Mesothelial cell of epicardium (in vitro differentiated cells): ENCODE data around the gene NDST3. TPM values are rescaled to one million over a fixed set of nuclear protein-coding genes. Genes with fewer than 3 reads are reported as not detected.
A peak's percentile ranks its signal among the peaks of the same experiment; 100 is the strongest.

ENCODE experiments used
- DNase-seq, 2 experiments: peaks; one replicate each; pipeline ENCODE4 v3.0.0; 2021; ENCODE audit warnings: low spot score in 2 of 2; ENCODE audit not compliant: unreplicated experiment in 2 of 2
- H3K27ac Mint-ChIP-seq: 2 replicates; pipeline ENCODE4 v1.8.0; 2021; ENCODE audit warnings: mixed read lengths
- H3K27me3 Mint-ChIP-seq: 2 replicates; pipeline ENCODE4 v1.8.0; 2021; ENCODE audit warnings: low read depth, mixed read lengths
- H3K36me3 Mint-ChIP-seq: 2 replicates; pipeline ENCODE4 v1.8.0; 2021; ENCODE audit warnings: mixed read lengths
- H3K4me1 Mint-ChIP-seq: 2 replicates; pipeline ENCODE4 v1.8.0; 2021; ENCODE audit warnings: mixed read lengths
- H3K4me3 Mint-ChIP-seq: 2 replicates; pipeline ENCODE4 v1.8.0; 2021; ENCODE audit warnings: mild to moderate bottlenecking, moderate library complexity, mixed read lengths
- H3K9me3 Mint-ChIP-seq: 2 replicates; pipeline ENCODE4 v1.8.0; 2021; ENCODE audit warnings: mixed read lengths
- total RNA-seq: library from RNA; stranded (reverse); gene quantifications from 3 replicates; pipeline ENCODE4 v1.2.1, GENCODE V29; 2021
- TF ChIP-seq, protein P1 (sequence below): fragments of 200-600 bp; sonication (generic); IDR thresholded peaks from one replicate; pipeline ENCODE4 v1.5.0; 2021; ENCODE audit warnings: antibody characterized with exemption; ENCODE audit not compliant: unreplicated experiment

NDST3 gene
- total RNA-seq, 1 donor from 2014 or later, result 5.1 TPM

GRCh38 chr4:118037955-118038354 lies 3.7 kb downstream of the NDST3 start:
- H3K36me3 Mint-ChIP-seq, result no peaks in the 10 kb centered on the region
- DNase-seq, result no peak
- no peaks in the 10 kb centered on the region for H3K27me3 Mint-ChIP-seq
- no peak overlapping the region for H3K4me3 Mint-ChIP-seq
- TF ChIP-seq, protein P1, sequence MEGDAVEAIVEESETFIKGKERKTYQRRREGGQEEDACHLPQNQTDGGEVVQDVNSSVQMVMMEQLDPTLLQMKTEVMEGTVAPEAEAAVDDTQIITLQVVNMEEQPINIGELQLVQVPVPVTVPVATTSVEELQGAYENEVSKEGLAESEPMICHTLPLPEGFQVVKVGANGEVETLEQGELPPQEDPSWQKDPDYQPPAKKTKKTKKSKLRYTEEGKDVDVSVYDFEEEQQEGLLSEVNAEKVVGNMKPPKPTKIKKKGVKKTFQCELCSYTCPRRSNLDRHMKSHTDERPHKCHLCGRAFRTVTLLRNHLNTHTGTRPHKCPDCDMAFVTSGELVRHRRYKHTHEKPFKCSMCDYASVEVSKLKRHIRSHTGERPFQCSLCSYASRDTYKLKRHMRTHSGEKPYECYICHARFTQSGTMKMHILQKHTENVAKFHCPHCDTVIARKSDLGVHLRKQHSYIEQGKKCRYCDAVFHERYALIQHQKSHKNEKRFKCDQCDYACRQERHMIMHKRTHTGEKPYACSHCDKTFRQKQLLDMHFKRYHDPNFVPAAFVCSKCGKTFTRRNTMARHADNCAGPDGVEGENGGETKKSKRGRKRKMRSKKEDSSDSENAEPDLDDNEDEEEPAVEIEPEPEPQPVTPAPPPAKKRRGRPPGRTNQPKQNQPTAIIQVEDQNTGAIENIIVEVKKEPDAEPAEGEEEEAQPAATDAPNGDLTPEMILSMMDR, result no peak
- H3K27ac Mint-ChIP-seq, result no peak overlapping the region
- no peaks in the 10 kb centered on the region for H3K9me3 Mint-ChIP-seq
- peaks cover 9% of the 10 kb centered on the region for H3K4me1 Mint-ChIP-seq

DNA sequence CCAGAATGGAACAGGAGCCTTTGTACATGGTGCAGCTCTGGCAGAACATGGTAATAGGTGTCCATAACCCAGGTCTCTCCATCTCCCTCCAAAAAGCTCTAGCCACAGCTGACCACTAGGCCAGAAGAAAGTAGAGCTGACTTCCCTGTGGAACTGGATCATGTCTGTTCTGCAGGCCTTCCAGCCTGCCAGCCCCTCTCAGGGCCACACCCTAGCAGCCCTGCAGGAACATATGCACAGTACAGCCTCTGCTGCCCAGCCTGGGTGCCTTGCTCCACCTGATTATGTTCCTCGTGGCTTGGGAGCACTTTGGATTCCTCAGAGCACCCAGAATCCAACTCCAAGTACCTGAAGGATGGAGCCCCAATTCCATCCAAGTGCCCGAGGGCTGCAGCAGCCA lies 12.0 kb downstream of the NDST3 start:
- DNase-seq, result no peak
- Mint-ChIP-seq H3K36me3 (peaks cover 32% of the 10 kb centered on the region), H3K4me3 (no peak overlapping the region), H3K9me3 (peaks cover 49% of the 10 kb centered on the region), H3K27me3 (no peaks in the 10 kb centered on the region), H3K27ac (no peak overlapping the region), H3K4me1 (no peaks in the 10 kb centered on the region)
- TF ChIP-seq, protein P1, result no peak

- TF ChIP-seq, protein P1, result no peak
- Mint-ChIP-seq H3K27me3 (no peaks in the 10 kb centered on the region), H3K4me1 (no peaks in the 10 kb centered on the region), H3K4me3 (no peak overlapping the region), H3K36me3 (peaks cover 34% of the 10 kb centered on the region), H3K9me3 (peaks cover 56% of the 10 kb centered on the region), H3K27ac (no peak overlapping the region)
- DNase-seq, result no peak
These were observed 12.8 kb downstream of the NDST3 start for GRCh38 chr4:118047043-118047442.

DNA sequence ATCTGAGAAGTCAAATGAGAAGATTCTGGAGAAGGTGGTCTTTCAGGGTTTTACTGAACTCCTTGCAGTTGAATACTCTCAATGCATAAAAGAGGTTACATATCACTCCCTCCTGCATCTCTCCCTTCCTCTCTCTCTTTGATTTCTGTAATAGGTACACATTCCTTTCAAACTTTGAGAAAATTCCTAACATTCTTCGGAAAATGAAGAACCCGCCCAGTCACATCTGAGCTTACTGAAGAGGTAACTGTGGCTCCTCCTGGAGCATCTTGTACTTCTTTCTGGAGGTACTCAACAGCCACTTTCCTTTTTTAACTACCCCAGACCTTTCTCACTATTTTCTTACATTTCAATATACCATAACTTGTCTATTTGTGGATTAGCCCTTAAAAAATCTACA lies 24.7 kb downstream of the NDST3 start:
- Mint-ChIP-seq H3K27me3 (no peaks in the 10 kb centered on the region), H3K4me3 (no peak overlapping the region), H3K36me3 (peaks cover 2% of the 10 kb centered on the region), H3K4me1 (peaks cover 12% of the 10 kb centered on the region), H3K27ac (peak overlapping the region; percentile 16), H3K9me3 (peaks cover 16% of the 10 kb centered on the region)
- TF ChIP-seq, protein P1, result no peak
- DNase-seq, result no peak

GRCh38 chr4:118059397-118059796 lies 25.1 kb downstream of the NDST3 start:
- H3K27ac Mint-ChIP-seq, result peak overlapping the region; percentile 17

More at GRCh38 chr4:118059397-118059796, 25.1 kb downstream of the NDST3 start:
- DNase-seq, result no peak
- TF ChIP-seq, protein P1, result no peak
- peaks cover 12% of the 10 kb centered on the region for H3K4me1 Mint-ChIP-seq
- H3K36me3 Mint-ChIP-seq, result peaks cover 2% of the 10 kb centered on the region
- H3K9me3 Mint-ChIP-seq, result peaks cover 16% of the 10 kb centered on the region
- no peak overlapping the region for H3K4me3 Mint-ChIP-seq
- H3K27me3 Mint-ChIP-seq, result no peaks in the 10 kb centered on the region
